Transverse colon (tissue), 4 donors: ENCODE data around the gene LGSN.

ENCODE experiments used
- EP300 ChIP-seq: sonication (generic); formaldehyde crosslinking; IDR thresholded peaks from one replicate; pipeline ENCODE4 v1.6.1; 2017; ENCODE audit warnings: antibody characterized with exemption, low read depth
- POLR2A ChIP-seq: fragments of 450-650 bp; IDR thresholded peaks from one replicate; pipeline ENCODE4 v1.6.1; 2016; ENCODE audit warnings: antibody characterized with exemption, mild to moderate bottlenecking, moderate library complexity
- POLR2AphosphoS5 ChIP-seq, 3 donors: sonication (generic); formaldehyde crosslinking; IDR thresholded peaks; one replicate each; pipeline ENCODE4 v1.6.1; 2016; ENCODE audit warnings: antibody characterized with exemption in 3 of 3
- TF ChIP-seq, protein P1 (sequence below), 5 experiments: fragments of 200-600 bp in 3 of 5; fragments of 450-650 bp in 2 of 5; sonication (generic) in 3 of 5; IDR thresholded peaks; 1 replicate in 2 of 5; 2 replicates in 3 of 5; pipeline ENCODE4 v1.5.1; 2016 to 2017; ENCODE audit warnings: antibody characterized with exemption in 5 of 5, inconsistent platforms in 3 of 5, mild to moderate bottlenecking in 2 of 5, moderate library complexity in 1 of 5

DNA sequence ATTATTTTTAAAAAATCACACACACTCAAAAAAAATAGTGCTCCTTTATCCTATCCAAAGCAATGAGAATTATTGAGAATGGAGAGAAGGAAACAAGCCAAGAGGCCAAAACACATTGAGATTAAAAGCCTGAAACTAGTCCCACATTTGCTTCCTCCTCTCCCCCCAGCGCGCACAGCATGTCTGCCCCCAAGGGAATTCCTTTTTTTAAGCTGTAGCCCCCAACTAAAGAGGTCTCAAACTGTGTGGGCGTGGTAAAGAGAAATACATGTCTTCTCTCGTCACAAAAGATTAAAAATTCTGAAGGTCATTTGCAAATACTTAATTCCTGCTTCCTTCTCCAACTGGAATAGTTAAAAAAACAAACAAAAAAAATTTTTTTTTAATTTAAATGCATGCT, 52.7 kb downstream of the LGSN start:
- TF ChIP-seq, protein P1, sequence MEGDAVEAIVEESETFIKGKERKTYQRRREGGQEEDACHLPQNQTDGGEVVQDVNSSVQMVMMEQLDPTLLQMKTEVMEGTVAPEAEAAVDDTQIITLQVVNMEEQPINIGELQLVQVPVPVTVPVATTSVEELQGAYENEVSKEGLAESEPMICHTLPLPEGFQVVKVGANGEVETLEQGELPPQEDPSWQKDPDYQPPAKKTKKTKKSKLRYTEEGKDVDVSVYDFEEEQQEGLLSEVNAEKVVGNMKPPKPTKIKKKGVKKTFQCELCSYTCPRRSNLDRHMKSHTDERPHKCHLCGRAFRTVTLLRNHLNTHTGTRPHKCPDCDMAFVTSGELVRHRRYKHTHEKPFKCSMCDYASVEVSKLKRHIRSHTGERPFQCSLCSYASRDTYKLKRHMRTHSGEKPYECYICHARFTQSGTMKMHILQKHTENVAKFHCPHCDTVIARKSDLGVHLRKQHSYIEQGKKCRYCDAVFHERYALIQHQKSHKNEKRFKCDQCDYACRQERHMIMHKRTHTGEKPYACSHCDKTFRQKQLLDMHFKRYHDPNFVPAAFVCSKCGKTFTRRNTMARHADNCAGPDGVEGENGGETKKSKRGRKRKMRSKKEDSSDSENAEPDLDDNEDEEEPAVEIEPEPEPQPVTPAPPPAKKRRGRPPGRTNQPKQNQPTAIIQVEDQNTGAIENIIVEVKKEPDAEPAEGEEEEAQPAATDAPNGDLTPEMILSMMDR (IDR thresholded peaks at IDR 0.05) = no peak
- TF ChIP-seq EP300 = no peak
- TF ChIP-seq POLR2A = no peak
- TF ChIP-seq POLR2AphosphoS5 (IDR thresholded peaks at IDR 0.05) = no peak
